ENCODE measurements around the gene SIPA1L2.

SIPA1L2 gene

DNA sequence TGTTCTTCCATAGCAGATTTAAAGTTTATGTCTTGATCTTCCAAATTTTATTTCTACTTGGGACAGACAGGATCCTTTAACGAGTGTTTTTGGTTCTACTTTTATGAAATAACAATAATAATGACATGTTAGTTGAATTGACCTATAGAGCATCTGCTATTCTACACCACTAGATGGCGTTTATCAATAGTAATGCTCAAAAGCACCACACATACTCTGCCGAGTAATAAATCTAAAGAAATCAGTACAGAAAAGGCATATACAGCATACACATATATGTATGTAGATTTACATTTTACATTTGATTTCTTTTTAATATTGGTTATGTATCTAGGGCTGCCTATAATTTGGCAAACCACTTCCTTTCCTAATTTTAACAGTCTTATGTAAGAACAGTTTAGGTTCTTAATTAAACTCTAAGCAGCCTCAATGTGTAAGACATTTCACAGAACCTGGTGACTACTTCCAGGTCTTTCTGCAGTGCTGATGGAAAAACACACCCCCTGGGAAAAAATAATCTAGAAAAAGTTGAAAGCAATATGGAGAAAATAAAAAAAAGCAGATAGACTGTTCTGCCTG, 5.9 kb upstream of the SIPA1L2 start:
- ChIA-PET CTCF (interaction anchor here (1.2 to 2.6 kb wide), 3 partner anchors 29 to 601 kb away, joined by 3 to 8 read pairs (median 6); no protein-coding TSS in a partner anchor), POLR2A (no interaction called here)
- TF ChIP-seq, protein P1, sequence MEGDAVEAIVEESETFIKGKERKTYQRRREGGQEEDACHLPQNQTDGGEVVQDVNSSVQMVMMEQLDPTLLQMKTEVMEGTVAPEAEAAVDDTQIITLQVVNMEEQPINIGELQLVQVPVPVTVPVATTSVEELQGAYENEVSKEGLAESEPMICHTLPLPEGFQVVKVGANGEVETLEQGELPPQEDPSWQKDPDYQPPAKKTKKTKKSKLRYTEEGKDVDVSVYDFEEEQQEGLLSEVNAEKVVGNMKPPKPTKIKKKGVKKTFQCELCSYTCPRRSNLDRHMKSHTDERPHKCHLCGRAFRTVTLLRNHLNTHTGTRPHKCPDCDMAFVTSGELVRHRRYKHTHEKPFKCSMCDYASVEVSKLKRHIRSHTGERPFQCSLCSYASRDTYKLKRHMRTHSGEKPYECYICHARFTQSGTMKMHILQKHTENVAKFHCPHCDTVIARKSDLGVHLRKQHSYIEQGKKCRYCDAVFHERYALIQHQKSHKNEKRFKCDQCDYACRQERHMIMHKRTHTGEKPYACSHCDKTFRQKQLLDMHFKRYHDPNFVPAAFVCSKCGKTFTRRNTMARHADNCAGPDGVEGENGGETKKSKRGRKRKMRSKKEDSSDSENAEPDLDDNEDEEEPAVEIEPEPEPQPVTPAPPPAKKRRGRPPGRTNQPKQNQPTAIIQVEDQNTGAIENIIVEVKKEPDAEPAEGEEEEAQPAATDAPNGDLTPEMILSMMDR (IDR thresholded peaks at IDR 0.05; ENCODE audit: control extremely low read depth, extremely low read depth, low read depth, missing control alignments) = peak; percentile 63
- peak; percentile 46 for DNase-seq (ENCODE audit: extremely low spot score)

DNA sequence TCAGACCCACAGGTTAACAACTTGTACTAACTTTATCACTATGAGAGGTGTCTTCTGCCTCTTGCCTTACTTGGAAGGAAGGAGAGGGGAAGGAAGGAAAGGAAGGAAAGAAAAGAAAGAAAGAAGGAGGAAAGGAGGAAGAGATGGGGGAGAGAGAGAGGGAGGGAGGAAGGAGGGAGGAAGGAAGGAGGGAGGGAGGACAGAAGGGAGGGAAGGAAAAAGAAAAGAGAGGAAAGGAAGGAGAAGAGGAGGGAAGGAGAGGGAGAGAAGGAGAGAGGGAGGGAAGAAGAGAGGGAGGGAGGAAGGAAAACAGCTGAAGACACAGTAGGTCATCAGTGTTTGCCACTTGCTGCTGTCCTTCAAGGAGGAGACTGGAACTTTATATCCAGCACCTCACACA, 5.3 kb upstream of the SIPA1L2 start:
- ChIA-PET CTCF (interaction anchor here (0.6 to 2.6 kb wide), 5 partner anchors 10 to 389 kb away, joined by 3 to 8 read pairs (median 3); no protein-coding TSS in a partner anchor), POLR2A (no interaction called here)
- TF ChIP-seq, protein P1 (IDR thresholded peaks at IDR 0.05; ENCODE audit: control extremely low read depth, extremely low read depth, low read depth, missing control alignments) = peak; percentile 6
- DNase-seq (ENCODE audit: extremely low spot score) = no peak

DNA sequence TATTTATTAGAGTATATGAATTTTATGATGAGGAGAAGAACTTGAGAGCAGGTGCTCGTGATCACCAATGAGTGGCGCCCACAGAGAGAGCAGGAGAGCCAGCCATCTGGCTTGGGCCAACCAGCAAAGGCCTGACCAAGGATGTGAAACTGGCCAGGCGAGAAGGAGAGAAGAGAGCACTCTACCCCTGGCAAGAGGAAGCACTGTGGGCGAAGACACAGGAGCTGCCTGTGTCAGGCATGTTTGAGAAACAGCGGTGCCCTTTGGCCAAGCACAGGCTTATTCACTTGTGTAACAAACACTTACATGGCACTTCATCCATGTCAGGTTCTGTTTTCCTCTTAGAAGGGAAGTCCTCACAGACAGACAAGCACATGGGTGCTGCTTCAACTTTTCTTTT, 4.2 kb upstream of the SIPA1L2 start:
- TF ChIP-seq, protein P1 (IDR thresholded peaks at IDR 0.05; ENCODE audit: control extremely low read depth, extremely low read depth, low read depth, missing control alignments) = no peak
- ChIA-PET POLR2A (no interaction called here), CTCF (interaction anchor here (1.2 to 2.6 kb wide), 3 partner anchors 11 to 390 kb away, joined by 3 to 8 read pairs (median 3); no protein-coding TSS in a partner anchor)
- no peak for DNase-seq (ENCODE audit: extremely low spot score)

DNA sequence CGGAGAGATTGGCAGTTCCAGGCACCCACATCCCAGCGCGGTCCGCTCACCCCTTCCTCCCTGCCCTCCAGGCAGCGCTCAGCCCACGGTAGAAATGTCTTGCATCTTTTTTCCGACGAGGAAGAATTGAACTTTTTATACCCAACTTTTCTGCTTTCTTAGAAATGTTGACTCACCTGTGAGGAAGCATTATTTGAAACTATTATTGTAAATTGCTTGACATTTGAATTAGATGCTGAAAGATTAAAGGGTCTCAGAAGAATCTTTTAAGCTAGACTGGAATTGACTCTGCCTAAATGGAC, 912 bp upstream of the SIPA1L2 start:
- ChIA-PET CTCF (no interaction called here), POLR2A (no interaction called here)
- TF ChIP-seq, protein P1 (IDR thresholded peaks at IDR 0.05; ENCODE audit: control extremely low read depth, extremely low read depth, low read depth, missing control alignments) = no peak
- no peak for DNase-seq (ENCODE audit: extremely low spot score)

DNA sequence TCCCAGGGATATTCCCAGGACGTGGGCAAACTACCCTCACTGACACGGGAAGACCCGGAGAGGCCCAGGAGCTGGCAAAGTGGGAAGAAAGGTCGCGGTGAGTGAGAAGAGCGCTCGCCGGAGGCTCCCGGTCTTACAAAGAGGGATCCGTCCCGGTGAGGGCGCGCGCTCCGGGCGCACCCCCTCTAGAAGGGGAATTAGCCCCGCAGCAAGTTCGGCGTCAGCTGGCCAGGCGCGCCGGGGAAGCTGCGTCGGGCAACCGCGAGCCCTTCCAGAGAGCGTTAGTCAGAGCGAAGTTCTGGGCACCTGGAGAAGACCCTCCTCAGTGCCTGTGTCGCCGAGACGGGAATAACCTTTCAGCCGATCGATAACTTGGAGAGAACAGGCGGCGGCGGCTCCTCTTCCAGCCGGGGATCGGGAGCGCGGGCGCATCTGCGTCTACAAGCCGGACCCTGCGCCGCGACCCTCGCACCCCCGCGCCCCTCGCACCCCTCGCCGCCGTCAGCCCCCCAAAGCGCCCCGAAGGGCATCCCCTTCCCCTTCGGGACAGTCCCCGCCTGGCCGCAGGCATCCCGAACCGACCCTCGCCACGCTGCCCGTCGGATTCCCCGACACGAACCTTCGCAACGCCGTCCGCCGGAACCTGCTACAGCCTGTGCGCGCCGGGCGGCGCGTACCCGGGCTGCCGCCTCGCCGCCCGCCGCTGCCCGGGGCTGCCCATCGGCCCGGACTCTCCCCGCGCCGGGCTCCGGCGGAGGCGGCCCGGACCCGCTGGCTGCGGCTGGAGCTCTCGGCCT, 485 bp downstream of the SIPA1L2 start:
- no peak for DNase-seq (ENCODE audit: extremely low spot score)
- ChIA-PET POLR2A (no interaction called here), CTCF (interaction anchor here (0.9 kb wide), 1 partner anchor 394 kb away, joined by 4 read pairs; no protein-coding TSS in a partner anchor)
- TF ChIP-seq, protein P1 (IDR thresholded peaks at IDR 0.05; ENCODE audit: control extremely low read depth, extremely low read depth, low read depth, missing control alignments) = no peak

DNA sequence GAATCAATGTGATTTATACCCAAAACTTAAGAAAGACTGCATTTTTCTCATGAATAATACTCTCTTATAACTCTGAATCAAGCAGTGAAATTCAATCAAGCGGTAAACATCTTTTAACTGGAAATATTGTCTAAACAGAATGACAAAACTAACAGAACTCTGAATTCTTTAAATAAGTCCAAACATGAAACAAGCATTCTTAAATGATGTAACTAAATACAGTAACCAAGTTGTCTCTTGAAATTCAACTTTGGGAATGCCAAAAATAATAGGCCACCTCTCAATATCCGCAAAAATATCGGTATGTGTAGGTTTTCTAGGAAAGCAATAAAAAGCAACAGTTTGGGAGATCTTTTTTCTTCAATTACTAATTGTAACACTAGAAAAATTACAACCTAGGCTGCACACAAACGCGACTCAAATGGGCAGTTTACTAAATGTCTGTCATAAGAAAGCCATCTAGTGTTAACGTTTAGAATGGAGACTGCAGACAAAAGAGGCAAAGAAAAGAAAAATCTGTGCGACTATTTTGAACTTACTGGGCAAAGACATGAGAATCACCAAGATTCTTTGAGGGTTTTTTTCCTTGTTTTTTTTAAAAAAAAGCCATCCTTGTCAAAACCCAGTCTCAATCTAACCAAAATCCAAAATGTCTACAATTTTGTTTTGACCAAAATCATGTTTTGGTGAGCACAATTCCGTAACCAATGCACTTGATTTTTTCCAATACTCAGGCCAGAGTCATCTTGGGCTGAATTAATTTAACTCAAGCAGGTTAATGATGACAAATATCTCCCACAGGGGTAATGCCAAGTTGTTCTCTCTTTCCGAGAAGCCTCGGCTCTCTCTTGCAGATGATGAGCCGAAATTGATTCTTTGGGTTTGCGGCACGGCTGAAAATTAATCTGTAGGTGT, 1.3 kb downstream of the SIPA1L2 start:
- DNase-seq (ENCODE audit: extremely low spot score) = no peak
- ChIA-PET POLR2A (no interaction called here), CTCF (interaction anchor here (1.0 to 1.2 kb wide), 3 partner anchors 12 to 397 kb away, joined by 3 to 4 read pairs (median 4); no protein-coding TSS in a partner anchor)
- TF ChIP-seq, protein P1 (IDR thresholded peaks at IDR 0.05; ENCODE audit: control extremely low read depth, extremely low read depth, low read depth, missing control alignments) = no peak
